ENCODE results near the gene OGG1. TPM values are rescaled to one million over a fixed set of nuclear protein-coding genes. Genes with fewer than 3 reads are reported as not detected.

OGG1 gene
- polyA plus RNA-seq, 1 donor from 2014 or later = 34.4 TPM

DNA sequence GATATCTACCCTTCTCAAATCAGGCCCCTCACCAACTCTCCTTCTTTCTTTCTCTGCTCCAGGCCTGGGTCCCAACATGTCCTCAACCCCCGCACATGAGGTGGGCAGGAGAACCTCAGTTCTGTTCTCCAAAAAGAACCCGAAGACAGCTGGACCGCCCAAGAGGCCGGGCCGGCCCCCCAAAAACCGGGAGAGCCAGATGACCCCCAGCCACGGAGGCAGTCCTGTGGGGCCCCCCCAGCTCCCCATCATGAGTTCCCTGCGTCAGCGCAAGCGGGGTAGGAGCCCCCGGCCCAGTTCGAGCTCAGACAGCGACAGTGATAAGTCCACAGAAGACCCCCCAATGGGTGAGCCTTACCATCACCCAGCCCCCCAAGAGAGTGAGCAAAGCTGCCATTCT lies 5.6 kb upstream of the OGG1 start:
- Histone ChIP-seq H3K9ac (ENCODE audit: low read length) (no peak overlapping the region), H3F3A (ENCODE audit: insufficient read depth, low read length, poor library complexity, severe bottlenecking) (peaks cover 2% of the 10 kb centered on the region), H4K20me1 (ENCODE audit: insufficient read depth) (no peaks in the 10 kb centered on the region), H3K9me2 (ENCODE audit: insufficient read depth, low read length) (no peaks in the 10 kb centered on the region), H3K36me3 (ENCODE audit: insufficient read depth, low read length) (peaks cover 3% of the 10 kb centered on the region), H2AFZ (ENCODE audit: low read depth, low read length) (no peak overlapping the region), H3K79me2 (replicated peaks; ENCODE audit: insufficient read depth, low read length) (no peaks in the 10 kb centered on the region), H3K9me3 (ENCODE audit: low read length) (no peaks in the 10 kb centered on the region), H3K4me2 (ENCODE audit: low read length) (no peak overlapping the region), H3K4me3 (ENCODE audit: low read length) (no peak overlapping the region), H3K27ac (ENCODE audit: low read length) (no peak overlapping the region), H3K27me3 (ENCODE audit: insufficient read depth, low read depth, low read length) (no peaks in the 10 kb centered on the region)
- no peak for TF ChIP-seq EP300 (conservative IDR thresholded peaks at IDR 0.05; ENCODE audit: poor library complexity, severe bottlenecking)
- TF ChIP-seq MXI1 (conservative IDR thresholded peaks at IDR 0.05; ENCODE audit: poor library complexity, severe bottlenecking) = no peak
- no peak for TF ChIP-seq REST (IDR thresholded peaks at IDR 0.05; ENCODE audit: borderline replicate concordance)
- TF ChIP-seq EZH2 (IDR thresholded peaks at IDR 0.05; ENCODE audit: borderline replicate concordance, insufficient read depth, low read length, poor library complexity, severe bottlenecking) = no peak
- no peak for TF ChIP-seq RAD21 (conservative IDR thresholded peaks at IDR 0.05)
- TF ChIP-seq, protein P1, sequence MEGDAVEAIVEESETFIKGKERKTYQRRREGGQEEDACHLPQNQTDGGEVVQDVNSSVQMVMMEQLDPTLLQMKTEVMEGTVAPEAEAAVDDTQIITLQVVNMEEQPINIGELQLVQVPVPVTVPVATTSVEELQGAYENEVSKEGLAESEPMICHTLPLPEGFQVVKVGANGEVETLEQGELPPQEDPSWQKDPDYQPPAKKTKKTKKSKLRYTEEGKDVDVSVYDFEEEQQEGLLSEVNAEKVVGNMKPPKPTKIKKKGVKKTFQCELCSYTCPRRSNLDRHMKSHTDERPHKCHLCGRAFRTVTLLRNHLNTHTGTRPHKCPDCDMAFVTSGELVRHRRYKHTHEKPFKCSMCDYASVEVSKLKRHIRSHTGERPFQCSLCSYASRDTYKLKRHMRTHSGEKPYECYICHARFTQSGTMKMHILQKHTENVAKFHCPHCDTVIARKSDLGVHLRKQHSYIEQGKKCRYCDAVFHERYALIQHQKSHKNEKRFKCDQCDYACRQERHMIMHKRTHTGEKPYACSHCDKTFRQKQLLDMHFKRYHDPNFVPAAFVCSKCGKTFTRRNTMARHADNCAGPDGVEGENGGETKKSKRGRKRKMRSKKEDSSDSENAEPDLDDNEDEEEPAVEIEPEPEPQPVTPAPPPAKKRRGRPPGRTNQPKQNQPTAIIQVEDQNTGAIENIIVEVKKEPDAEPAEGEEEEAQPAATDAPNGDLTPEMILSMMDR (IDR thresholded peaks at IDR 0.05; ENCODE audit: poor library complexity, severe bottlenecking) = no peak
- TF ChIP-seq SMC3 (conservative IDR thresholded peaks at IDR 0.05; ENCODE audit: poor library complexity) = no peak
- TF ChIP-seq TAF1 (IDR thresholded peaks at IDR 0.05; ENCODE audit: low read depth) = no peak
- TF ChIP-seq POLR2AphosphoS5 (IDR thresholded peaks at IDR 0.05) = no peak

DNA sequence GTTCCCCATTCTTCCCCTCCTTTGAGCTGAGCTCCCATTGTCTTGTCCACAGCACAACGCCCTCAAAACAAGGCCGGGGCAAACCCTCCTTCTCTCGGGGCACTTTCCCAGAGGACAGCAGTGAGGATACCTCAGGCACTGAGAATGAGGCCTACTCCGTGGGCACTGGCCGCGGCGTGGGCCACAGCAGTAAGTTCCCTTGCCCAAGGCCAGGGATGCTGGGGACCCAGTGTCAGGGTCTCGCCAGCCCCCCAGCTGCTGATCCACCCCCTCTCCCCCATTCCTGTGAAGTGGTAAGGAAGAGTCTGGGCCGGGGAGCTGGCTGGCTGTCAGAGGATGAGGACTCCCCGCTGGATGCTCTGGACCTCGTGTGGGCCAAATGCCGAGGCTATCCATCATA lies 4.2 kb upstream of the OGG1 start:
- Histone ChIP-seq H3K27me3 (ENCODE audit: insufficient read depth, low read depth, low read length) (no peaks in the 10 kb centered on the region), H3F3A (ENCODE audit: insufficient read depth, low read length, poor library complexity, severe bottlenecking) (peaks cover 4% of the 10 kb centered on the region), H4K20me1 (ENCODE audit: insufficient read depth) (no peaks in the 10 kb centered on the region), H3K36me3 (ENCODE audit: insufficient read depth, low read length) (no peaks in the 10 kb centered on the region), H3K9me3 (ENCODE audit: low read length) (no peaks in the 10 kb centered on the region), H3K79me2 (replicated peaks; ENCODE audit: insufficient read depth, low read length) (peaks cover 5% of the 10 kb centered on the region), H3K9ac (ENCODE audit: low read length) (no peak overlapping the region), H2AFZ (ENCODE audit: low read depth, low read length) (no peak overlapping the region), H3K27ac (ENCODE audit: low read length) (no peak overlapping the region), H3K4me3 (ENCODE audit: low read length) (no peak overlapping the region), H3K9me2 (ENCODE audit: insufficient read depth, low read length) (no peaks in the 10 kb centered on the region), H3K4me2 (ENCODE audit: low read length) (no peak overlapping the region)
- no peak for TF ChIP-seq REST (IDR thresholded peaks at IDR 0.05; ENCODE audit: borderline replicate concordance)
- TF ChIP-seq MXI1 (conservative IDR thresholded peaks at IDR 0.05; ENCODE audit: poor library complexity, severe bottlenecking) = no peak
- no peak for TF ChIP-seq RAD21 (conservative IDR thresholded peaks at IDR 0.05)
- no peak for TF ChIP-seq EP300 (conservative IDR thresholded peaks at IDR 0.05; ENCODE audit: poor library complexity, severe bottlenecking)
- TF ChIP-seq, protein P1 (IDR thresholded peaks at IDR 0.05; ENCODE audit: poor library complexity, severe bottlenecking) = no peak
- no peak for TF ChIP-seq POLR2AphosphoS5 (IDR thresholded peaks at IDR 0.05)
- no peak for TF ChIP-seq SMC3 (conservative IDR thresholded peaks at IDR 0.05; ENCODE audit: poor library complexity)
